GM19035 (cell line): ENCODE measurements around the gene FAM20C.
"Not testable (repeated sequence)": the region's sequence is repeated elsewhere in the genome, so short reads cannot be mapped to it uniquely, and the experiment has no call there.

ENCODE experiments used
- ATAC-seq: cut with Tn5 transposase; IDR thresholded peaks from one replicate; pipeline ENCODE4 v1.9.1; 2021; ENCODE audit not compliant: unreplicated experiment

Gene FAM20C

DNA sequence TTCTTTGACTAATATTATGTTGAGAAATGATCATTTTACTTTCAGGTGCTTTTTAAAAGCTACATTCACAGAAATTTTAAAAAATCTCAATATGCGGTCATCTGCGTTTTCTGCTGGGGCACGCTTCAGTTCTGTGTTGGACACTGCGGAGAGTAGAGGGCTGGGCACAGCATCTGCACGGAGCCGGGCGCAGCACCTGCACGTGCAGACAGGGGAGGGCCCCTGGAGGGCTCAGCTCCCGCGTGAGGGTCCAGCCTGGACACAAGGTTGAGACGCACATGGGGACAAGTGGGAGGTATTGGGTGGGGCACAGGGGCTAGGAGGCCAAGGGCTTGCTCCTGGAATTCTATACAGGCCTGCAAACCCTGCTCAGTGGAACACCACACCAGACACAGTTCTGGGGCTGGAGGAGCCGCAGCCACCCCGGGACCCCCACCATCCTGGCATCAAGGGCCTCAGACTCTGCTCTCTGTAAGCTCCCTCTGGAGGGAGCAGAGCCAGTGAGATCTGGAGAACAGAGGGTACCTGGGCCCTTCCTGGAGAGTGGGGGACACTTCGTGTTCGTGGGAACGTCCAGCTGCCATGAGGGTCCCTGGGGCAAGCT is 20.4 kb upstream of the FAM20C start:
- no peak for ATAC-seq

DNA sequence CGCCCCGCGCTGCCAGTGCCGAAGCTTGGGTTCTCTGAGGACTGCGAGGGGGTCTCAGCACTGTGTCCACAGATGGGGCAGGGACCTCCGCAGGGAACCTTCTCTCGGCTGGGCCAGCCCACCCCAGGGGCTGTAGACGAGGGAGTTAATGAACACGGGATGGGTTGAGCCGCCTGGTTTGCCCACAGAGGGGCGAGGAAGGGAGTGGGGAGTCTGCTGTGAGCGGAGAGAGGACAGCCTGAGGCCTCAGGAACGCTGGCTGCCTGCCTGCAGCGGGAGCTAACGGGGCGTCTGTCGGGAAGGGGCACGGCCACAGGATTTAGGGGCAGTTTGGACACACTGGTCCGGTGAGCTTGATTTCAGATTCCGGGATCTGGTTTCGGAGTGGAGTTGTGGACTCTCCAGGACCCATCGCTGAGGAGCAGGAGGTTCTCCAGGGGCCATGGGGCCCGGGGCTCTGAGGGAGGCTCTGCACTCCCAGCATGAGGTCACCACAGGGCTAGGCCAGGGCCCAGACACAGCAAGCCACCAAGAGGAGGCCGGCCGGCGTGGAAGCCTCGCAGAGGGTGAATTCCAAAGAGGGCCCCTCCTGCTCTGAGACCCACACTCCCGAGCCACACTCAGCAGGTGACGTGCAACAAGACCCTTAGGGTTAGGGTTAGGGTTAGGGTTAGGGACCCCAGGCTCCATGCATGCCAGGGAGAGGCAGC is 19.0 kb upstream of the FAM20C start:
- no peak for ATAC-seq

DNA sequence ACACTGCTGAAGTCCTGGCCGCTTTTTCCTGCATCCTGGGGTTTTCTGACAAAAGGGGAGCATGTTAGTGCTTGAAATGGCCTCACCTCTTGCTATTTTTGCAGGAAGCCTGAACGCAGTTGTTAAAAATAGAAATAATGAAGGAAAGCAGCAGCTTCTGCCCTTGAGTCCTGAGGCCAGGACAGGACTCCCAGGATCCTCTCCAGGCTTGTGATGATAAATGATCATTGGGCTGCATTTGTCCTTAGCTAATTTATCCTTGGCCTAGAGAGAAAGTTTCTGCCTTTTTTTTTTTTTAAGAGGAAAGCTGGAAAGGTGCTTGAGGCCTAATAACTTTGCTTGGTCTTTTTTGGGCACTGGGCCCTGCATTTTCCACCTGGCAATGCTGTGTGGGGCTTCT is 17.7 kb upstream of the FAM20C start:
- no peak for ATAC-seq

DNA sequence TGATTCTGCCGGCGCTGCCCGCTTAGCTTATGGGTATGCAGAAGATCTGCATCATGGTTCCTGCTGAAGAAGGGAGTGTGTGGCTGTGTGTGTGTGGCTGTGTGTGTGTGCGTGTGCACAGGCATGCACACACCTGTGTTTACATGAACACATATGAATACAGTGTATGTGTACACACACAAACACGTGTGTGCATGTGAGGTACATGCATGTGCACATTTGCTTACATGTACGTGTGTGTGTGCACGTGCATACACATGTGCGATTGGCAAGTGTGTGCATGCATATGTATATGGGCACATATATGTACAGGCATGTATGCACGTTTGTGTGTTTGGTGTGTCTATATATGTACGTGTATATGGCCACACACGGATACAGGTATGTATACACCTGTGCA is 16.4 kb upstream of the FAM20C start:
- ATAC-seq, result no peak

DNA sequence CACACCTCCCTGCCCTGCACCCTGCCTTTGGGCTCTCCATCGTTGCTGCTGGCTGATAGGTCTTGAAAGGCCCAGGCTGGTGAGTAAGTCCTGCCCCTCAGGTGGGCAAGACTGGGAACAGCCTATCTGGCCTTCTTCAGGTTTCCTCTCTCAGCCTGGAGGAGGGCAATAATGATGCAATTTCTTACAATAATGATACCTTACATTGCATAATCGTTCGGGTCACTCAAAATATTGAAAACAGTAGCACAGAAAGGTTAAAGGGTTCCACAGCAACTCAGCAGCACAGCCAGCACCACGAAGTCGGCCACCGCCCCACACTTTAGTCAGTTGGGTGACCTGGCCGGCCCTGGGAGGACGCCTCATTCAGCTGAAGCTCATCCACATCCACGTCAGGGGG is 16.0 kb upstream of the FAM20C start:
- no peak for ATAC-seq

DNA sequence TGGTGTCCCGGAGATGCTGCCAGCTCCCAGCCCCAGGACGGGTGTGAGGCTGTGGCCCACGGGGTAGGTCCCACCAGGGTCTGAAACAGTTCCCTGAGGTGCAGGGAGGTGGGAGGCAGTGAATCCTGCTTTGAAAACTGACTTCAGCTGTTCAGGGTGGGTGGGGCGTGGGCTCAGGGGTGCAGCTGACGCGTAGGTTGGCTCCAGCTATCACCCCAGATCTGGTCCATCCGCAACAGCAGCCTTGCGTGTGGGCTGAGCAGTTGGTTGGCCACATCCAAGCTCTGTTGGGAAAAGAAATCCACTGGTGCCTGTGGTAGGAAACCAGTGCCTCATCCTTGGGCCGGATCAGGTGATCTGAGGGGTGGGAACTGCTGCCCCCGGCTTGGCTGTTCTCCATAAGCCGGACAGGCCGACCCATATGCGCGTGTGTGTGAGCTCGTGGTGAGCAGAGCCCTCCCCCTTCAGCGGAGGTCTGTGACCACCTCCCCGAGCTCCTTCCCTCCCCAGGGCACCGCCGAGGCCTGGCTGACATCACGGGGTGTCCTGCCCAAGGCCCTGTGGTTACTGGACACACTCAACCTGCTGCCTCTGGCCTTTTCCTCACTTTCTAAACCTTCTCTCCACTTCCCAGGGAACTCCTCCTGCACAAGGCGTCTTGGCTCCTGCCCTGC is 15.4 kb upstream of the FAM20C start:
- no peak for ATAC-seq

DNA sequence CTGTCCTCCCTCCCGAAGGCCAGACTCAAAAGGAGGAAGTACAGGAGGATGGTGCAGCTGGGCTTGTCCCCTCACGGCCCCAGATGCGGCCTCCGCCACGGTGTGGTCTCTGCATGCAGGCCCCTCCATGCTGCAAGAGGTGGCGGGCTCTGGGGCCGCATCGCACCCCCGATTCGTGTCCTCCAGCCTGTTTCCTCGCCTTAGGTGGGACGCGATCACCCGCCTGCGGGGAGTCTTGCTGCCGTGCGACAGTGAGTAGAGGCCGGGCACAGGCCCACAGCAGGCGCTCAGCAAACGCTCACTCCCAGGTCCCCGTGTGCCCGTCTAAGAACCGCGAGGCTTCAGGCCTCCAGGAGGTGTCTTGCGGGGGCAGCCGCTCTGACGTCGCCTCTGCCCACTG is 13.9 kb upstream of the FAM20C start:
- no peak for ATAC-seq

DNA sequence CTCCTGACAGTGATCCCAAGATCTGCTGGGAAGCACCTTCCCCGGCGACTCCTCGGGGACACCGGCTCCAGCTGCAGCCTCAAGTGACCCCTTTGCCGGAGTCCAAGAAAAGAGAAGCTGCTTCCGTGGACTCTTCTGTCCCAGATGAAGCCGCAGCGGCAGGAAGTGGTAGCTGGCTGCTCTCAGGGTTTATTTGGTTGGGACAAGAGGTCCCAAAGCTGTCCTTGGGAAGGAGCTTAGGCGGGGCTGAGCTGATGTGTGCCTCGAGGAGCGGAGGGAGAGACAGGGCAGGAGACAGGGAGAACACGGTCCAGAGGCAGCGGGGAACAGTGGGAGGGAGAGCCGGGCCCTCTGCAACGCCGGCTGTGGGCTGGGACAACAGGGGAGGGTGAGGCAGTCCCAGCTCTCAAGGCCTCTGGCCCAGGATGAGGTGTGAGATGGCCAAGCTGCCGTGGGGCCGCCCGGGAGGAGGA is 13.1 kb upstream of the FAM20C start:
- no peak for ATAC-seq

DNA sequence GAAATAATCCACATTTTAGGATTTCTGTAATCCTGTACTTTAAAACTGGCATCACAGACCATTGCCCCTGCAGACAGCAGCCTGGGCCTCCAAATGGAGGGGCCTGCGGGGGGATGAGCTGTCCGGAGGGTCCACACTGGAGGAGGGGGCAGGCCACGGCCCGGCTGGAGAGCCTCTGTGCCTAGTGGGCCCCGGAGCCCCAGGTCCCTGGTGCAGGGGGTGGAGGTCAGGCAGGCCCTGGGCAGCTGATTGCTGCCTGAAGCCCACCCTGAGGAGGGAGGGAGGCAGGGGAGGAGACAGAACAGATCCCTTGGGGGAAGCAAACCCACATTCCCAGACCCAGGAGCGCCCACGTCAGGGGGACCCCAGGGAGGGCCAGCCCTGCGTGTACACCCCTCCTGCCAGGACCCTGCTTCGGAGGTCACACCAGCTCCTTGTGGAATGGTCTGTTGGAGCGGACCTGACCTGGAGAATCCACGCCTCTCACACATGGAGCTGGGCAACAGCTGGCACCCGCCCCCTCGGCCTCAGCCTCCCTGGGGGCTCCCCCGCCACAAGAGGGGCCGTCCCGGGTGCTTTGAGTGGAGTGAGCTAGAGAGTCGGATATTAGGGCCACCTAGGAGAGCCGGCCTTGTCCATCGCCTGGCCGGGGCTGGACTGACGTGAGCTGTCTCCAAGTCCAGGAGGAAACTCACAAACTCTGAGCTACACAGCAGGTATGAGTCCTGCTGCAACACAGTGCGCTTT is 12.2 kb upstream of the FAM20C start:
- ATAC-seq, result no peak

DNA sequence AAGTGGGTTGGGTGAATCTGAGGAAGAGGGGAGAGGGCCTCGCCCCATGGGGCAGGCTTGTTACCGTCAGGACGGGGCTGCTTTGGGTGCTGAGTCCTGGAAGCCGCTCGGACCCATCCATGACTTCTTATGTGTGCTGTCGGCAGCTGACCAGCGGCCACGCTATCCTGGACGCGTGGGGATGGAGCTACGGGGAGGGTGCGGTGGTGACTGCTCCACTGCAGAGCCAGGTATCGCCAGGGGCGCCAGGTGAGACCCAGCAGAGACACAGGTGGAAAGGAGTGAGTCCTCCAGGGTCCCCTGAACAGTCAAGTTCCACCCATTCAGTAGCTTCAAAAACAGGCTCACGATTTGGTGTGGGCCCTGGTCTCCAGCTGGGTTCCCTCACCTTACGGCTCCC is 10.6 kb upstream of the FAM20C start:
- no peak for ATAC-seq

DNA sequence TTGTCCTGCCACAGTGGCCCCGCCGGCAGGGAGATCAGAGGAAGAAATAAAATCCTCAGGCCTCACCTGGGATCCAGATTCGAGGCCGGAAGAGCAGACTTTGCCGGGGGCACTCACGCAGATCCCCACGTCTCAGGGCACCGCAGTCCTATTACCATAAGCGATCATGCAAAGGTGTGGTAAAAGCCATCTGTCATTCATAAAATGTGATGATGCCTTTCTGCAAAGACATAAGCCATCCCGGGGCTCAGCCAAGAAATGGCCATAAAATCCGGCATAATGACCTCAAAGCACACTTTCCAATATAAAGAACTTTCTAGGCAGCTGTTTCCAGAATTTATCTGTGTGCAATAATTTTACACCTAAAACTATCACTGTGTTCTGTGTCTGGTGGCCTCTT is 9.9 kb upstream of the FAM20C start:
- ATAC-seq, result not testable (repeated sequence)

DNA sequence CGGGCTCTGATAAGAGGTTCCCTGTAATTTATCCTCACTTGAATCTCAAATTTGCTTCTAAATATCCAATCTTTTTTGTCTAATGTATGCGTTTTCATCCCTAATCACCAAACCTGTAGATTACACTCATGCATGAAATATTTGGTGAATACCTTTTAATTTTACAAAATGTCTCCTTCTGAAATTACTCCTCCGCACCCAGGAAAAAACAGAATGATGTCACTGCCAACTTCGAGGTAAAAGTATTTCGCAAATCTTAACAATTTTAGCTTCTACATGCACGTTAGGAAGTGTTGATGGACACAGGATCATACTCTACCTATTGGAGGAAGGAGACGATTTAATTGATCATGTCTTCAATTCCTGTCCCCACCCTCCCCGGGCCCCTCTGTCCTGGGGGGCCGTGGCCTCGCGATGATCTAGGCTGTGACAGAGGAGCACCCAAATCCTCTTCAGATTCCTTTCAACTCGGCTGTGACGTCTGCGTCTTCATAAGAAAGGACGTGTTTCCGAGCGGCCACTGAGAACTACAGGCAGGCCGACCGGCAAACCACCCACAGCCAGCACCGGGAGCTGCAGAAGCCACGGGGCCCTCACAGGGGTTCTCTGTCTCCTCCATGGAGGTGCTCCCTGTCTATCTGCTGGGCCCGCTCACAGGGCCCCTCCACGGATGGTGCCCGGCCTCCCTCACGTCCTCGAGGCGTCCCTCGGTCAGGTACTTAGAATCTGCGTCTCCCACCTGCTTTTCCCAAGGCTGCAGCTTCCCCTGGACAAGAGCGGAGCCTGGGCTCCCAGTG is 8.7 kb upstream of the FAM20C start:
- no peak for ATAC-seq

DNA sequence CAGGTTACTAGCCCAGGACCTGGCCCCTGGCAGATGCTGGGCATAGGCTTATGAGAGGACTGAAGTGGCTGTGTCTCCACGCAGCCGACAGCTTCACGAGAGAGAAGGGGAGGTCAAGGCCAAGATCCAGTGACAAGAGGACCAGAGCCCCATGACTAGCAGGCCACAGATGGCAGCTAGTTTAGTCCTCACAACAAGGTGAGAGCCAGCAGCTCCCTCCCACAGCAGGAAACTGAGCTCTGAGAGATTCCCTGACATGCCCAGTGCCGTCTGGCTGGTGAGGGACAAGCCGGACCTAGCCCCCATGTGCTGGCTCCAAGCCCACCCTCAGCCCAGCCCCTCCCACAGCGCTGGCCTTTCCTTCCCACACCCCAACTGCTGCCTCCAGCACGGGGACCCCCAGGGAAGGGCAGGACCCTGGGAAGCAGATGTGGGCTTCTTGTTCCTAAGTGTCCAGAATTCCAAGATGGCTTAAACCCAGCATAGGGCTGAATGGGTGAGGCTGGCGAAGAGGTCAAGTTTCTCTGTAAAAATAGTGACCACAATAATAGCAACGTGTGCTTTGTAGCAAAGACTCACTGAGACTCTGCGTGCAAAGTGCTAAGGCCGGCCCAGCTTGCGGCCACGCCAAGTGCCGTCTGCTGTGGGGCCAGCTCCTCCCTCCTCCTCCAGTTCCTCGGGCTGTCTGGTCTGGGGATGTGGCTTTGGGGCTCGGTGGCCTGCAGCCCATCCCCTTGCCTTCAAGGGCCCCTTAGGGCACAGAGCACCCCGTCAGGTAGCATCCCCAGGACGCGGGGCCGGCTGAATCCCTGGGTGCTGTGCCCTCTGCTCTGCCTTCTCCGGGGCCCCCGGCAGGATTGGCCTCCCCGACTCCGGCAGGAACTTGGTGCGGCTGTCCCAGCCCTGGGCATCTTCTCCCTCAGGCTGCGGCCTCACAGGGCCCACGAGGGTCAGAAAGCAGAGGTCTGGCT is 7.8 kb upstream of the FAM20C start:
- no peak for ATAC-seq

DNA sequence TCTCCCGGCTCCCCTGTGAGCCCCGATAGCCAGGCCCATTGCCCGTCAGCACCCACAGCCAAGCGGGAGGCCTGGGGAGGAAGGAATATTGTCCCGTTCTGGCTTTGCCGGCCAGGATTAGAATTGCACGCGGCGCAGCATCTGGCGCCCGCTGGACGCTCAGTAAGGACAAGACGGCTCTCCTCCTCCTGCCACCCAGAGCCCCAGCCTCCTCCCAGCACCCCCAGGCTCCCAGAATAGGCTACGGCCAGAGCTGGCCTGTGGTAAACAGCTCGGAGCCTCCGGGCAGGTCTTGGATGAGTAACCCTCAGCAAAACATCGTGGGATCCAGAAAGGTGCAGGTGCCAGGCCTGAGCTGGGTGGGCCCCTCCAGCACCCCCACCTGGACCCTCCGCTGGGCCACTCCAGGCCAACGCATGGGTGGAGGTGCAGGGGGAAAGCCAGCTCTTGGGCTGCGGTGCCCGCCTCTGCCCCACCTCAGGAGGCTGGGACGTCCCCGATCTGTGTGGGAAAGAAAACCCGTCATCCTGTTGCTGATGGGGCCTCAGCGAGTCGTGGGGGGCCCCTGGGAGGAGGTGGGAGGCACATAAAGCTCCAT is 5.8 kb upstream of the FAM20C start:
- ATAC-seq, result no peak

DNA sequence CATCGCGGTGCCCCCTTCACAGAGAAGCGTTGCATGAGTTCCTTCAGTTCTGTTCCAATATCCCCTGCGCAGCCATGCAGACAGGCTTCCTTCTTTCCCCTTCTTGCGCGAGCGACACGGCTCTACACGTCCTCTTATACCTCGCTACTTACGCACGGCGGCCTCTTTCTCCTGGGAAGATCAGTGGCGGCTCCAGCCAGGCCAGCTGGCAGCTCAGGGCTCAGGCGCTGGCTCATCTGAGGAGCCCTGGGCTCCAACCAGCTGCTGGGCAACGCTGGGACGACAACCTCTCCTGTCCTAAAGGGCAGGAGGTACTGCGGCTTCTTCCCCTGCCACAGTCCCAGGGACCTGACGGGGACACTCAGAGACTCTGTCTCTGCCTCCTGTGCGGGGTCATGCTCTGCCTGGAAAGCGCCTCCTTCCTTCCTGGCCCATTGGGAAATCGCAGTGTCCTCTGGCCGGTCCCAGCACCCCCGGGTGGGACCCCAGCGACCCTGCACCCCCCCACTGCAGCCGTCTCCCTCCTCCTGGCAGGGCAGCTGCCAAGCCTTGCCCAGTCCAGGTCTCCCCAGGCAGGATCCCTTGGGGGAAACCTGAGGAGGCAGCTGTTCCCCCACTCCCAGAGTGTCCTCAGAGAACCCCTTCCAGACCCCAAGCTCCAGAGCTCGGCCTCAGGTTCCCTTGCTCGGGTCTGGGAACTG is 5.0 kb upstream of the FAM20C start:
- ATAC-seq, result no peak

DNA sequence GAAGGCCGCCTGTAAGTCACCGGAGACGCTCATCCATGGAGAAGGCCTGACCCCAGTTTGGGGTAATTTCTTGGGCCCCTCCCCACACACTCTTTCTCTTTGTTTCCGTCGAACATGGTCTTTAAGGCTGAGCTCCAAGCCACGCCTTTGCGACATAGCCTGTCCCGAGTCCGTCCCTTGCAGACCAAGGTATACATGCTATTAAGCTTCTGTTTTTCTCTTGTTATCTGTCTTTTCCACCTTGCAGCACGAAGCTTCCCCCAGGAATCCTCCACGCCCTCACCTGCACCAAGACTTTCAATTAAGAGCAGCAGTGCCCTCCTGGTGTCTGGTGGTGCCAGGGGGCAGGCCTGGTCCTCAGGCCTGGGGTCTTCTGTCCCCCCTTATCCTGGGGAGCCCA is 4.2 kb upstream of the FAM20C start:
- ATAC-seq, result no peak

DNA sequence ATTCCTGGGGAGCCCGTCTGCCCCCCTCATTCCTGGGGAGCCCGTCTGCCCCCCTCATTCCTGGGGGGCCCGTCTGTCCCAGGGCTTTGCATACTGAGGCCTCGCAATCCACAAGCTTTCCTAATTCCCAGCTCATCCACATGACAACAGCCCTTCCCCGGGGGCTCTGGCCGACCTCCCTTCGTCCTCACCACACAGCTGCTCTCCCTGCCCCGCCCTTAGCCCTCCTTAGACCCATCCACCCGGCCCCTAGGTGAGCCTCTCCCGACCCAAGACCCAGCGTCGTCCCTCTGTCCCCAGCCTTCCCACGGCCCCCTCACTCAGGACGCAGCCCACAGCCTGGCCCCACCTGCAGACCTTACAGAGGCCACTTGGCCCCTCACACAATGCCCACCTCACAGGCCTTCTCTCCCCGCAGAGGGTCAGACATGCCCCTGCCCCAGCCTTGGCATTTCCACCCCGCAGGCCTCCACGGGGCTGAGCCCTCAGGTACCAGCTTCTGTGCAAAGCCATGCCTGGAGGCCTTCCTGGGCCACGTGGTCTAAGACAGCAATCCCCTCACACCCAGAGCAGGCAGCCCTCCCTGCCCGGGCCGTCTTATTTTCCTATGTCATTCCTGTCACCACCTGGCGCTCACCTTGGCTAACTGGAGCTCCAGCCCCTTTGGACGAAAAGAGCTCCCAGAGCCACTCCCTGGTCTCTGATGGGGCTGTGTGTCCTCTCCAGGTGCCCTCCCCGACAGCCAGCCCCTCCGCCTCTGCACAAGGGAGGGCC is 3.5 kb upstream of the FAM20C start:
- ATAC-seq, result no peak

DNA sequence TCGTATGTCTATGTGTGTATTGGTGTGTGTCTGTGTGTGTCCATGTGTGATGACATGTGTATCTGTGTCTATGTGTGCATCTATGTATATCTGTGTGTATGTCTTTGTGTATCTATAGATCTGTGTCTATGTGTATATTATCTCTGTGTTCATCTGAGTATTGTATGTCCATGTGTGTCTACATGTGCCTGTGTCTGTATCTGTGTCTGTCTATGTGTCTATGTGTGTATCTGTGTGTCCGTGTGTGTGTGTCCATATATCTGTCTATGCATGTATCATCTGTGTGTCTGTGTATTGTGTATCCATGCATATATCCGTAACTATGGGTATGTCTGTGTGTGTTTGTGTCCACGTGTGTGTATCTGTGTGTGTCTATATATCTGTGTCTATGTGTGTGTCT is 2.7 kb upstream of the FAM20C start:
- no peak for ATAC-seq
